Endothelial cell (in vitro differentiated cells): Measurements from ENCODE around the gene CUTA. TPM values are rescaled to one million over a fixed set of nuclear protein-coding genes. Genes with fewer than 3 reads are reported as not detected.

Experiments
- DNase-seq: peaks from one replicate; pipeline ENCODE4 v3.0.0; 2021; ENCODE audit warnings: low spot score
- H3K27ac Mint-ChIP-seq: one replicate; pipeline ENCODE4 v1.8.0; 2021; ENCODE audit warnings: mixed read lengths, inconsistent platforms; ENCODE audit not compliant: unreplicated experiment
- H3K27me3 Mint-ChIP-seq: one replicate; pipeline ENCODE4 v1.8.0; 2021; ENCODE audit warnings: mild to moderate bottlenecking, moderate library complexity, mixed read lengths, inconsistent platforms; ENCODE audit not compliant: unreplicated experiment
- H3K36me3 Mint-ChIP-seq: one replicate; pipeline ENCODE4 v1.8.0; 2021; ENCODE audit warnings: mild to moderate bottlenecking, low read depth, mixed read lengths, inconsistent platforms; ENCODE audit not compliant: unreplicated experiment
- H3K4me1 Mint-ChIP-seq: one replicate; pipeline ENCODE4 v1.8.0; 2021; ENCODE audit warnings: mild to moderate bottlenecking, mixed read lengths, inconsistent platforms; ENCODE audit not compliant: unreplicated experiment
- H3K4me3 Mint-ChIP-seq: one replicate; pipeline ENCODE4 v1.8.0; 2021; ENCODE audit warnings: mild to moderate bottlenecking, mixed read lengths, inconsistent platforms; ENCODE audit not compliant: unreplicated experiment
- H3K9me3 Mint-ChIP-seq: one replicate; pipeline ENCODE4 v1.8.0; 2021; ENCODE audit warnings: mixed read lengths, inconsistent platforms; ENCODE audit not compliant: unreplicated experiment
- total RNA-seq: library from RNA; stranded (reverse); fragmentation: NEBNext Ultra II Directional; extraction: Animal tissue kit (Norgen Biotek cat#: 25700); gene quantifications from one replicate; pipeline ENCODE4 v1.2.1, GENCODE V29; 2021; ENCODE audit not compliant: unreplicated experiment
- TF ChIP-seq, protein P1 (sequence below): fragments of 200-600 bp; sonication (generic); IDR thresholded peaks from one replicate; pipeline ENCODE4 v1.5.0; 2021; ENCODE audit warnings: antibody characterized with exemption; ENCODE audit not compliant: unreplicated experiment

CUTA gene
- total RNA-seq, 1 donor from 2014 or later, result 163 TPM

DNA sequence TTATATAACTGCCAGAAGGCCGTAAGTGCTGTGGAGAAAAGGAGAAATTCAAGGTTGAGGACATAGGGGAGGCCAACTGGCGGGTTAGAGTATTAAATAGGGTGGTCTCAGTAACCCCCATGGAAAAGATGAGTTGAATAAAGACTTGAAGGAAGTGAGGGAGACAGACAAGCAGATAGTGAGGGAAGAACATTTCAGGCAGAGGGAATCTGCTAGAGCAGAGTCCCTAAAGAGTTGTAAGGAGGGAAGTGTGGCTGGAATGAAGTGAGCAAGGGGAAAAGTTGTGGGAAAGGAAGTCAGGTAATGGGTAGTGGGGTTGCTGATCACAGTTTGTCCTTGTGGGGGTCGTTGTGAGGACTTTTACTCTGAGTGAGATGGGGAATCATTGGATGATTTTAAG is 24.9 kb downstream of the CUTA start:
- Mint-ChIP-seq H3K27me3 (peaks cover 8% of the 10 kb centered on the region), H3K4me1 (peaks cover 18% of the 10 kb centered on the region), H3K9me3 (no peaks in the 10 kb centered on the region)

DNA sequence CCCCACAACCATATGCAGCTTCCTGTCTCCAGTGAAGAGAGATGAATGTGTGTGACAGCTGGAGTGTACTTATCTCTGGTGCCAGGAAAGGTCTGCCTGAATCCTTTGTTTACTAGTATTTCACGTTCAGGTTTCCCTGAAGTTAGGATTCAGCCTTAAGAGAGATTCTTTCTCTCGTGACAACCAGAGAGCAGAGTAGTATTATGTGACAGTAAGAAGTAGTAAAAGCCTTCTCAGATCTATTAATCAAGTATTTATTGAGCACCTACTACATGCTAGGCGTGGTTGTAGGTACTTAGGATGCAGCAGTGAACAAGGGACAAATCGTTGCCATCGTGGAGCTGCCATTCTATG is 25.3 kb downstream of the CUTA start:
- Mint-ChIP-seq H3K9me3 (no peaks in the 10 kb centered on the region), H3K4me3 (peak overlapping the region; percentile 95)

More for the DNA sequence above, 24.9 kb downstream of the CUTA start:
- Mint-ChIP-seq H3K4me3 (peak overlapping the region; percentile 95), H3K27ac (peak overlapping the region; percentile 62), H3K36me3 (no peaks in the 10 kb centered on the region)
- no peak for DNase-seq
- TF ChIP-seq, protein P1, sequence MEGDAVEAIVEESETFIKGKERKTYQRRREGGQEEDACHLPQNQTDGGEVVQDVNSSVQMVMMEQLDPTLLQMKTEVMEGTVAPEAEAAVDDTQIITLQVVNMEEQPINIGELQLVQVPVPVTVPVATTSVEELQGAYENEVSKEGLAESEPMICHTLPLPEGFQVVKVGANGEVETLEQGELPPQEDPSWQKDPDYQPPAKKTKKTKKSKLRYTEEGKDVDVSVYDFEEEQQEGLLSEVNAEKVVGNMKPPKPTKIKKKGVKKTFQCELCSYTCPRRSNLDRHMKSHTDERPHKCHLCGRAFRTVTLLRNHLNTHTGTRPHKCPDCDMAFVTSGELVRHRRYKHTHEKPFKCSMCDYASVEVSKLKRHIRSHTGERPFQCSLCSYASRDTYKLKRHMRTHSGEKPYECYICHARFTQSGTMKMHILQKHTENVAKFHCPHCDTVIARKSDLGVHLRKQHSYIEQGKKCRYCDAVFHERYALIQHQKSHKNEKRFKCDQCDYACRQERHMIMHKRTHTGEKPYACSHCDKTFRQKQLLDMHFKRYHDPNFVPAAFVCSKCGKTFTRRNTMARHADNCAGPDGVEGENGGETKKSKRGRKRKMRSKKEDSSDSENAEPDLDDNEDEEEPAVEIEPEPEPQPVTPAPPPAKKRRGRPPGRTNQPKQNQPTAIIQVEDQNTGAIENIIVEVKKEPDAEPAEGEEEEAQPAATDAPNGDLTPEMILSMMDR, result no peak

DNA sequence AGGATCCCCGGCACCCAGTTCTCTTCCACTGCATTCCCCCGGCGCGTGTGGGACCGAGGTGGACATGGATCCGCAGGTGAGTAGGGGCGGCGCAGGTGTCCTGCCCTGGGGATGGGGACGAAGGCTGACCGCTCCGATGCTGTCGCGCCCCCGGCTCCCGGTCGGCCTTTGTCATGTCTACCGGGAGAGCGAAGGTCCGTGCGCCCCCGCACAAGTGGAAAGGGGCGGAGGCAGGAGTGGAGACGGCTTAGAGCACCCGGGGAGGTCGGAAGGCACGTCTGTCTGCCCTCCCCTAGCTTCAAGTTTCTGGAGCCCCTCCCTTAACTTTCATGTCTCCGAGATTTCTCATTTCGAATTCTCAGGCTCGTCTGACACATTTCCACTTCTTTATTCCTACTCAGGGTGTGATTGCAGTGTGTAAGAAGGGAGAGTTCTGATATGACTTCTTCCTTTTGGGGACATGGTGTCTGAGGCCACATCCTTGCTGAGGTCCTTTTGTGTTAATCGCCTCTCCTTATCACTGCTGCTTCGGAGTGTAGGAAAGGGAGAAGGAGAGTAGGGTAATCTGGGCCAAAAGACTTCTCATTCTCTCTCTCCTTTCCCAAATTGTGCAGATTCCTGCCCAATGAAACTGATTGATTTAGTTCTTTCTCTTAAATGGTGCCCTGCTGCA is 25.8 kb downstream of the CUTA start:
- Mint-ChIP-seq H3K4me1 (peaks cover 18% of the 10 kb centered on the region), H3K4me3 (peak overlapping the region; percentile 95), H3K9me3 (no peaks in the 10 kb centered on the region), H3K27me3 (peaks cover 8% of the 10 kb centered on the region), H3K36me3 (no peaks in the 10 kb centered on the region), H3K27ac (peak overlapping the region; percentile 65)
- DNase-seq, result no peak
- TF ChIP-seq, protein P1, result no peak

More for the DNA sequence above, 25.3 kb downstream of the CUTA start:
- H3K36me3 Mint-ChIP-seq, result no peaks in the 10 kb centered on the region
- peaks cover 18% of the 10 kb centered on the region for H3K4me1 Mint-ChIP-seq
- DNase-seq, result no peak
- H3K27ac Mint-ChIP-seq, result peak overlapping the region; percentile 65
- peaks cover 8% of the 10 kb centered on the region for H3K27me3 Mint-ChIP-seq
- TF ChIP-seq, protein P1, result no peak

DNA sequence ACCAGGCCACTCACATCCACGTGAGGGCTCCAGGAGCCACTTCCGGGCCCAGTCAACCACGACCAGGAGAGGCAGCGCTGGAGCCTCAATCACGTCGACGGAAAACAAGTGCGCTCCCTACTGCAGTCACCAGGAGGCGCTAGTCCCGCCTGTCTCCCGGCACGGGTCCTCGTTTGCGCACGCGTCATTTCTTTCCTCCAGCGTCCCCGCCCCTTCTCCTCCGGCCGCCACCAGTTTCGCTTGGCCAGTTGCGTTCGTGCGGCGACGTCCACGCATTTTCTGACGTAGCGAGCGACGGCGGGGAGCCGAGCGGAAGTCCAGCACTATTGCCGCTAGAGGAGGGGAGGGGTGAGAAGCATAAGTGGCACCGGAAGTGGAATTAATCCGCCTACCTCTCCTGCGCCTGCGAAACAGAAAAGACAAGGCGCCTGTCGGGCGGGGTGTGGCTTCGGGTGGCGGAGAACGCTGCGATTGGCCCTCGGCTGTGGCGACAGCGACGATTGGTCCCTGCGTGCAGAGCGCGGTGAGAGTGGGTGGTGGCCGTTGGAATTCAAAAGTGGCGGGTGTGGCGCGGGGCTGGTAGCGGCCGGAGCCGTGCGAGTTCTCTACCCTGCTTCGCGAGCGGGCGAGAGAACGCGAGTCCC is 26.5 kb downstream of the CUTA start, which contains the start of gene KIFC1:
Gene KIFC1 (plus strand): TSS at position 546 of the 644 bp plus-strand sequence. CDS start 163 bp downstream, outside the sequence.
- Mint-ChIP-seq H3K4me3 (peak within 1 kb of the TSS; percentile 95), H3K27me3 (peaks cover 8% of the 10 kb centered on the region), H3K9me3 (no peaks in the 10 kb centered on the region), H3K4me1 (peaks cover 18% of the 10 kb centered on the region), H3K36me3 (no peaks in the 10 kb centered on the region), H3K27ac (peak within 1 kb of the TSS; percentile 71)
- peak; percentile 99 for DNase-seq
- TF ChIP-seq, protein P1, result peak; percentile 92

DNA sequence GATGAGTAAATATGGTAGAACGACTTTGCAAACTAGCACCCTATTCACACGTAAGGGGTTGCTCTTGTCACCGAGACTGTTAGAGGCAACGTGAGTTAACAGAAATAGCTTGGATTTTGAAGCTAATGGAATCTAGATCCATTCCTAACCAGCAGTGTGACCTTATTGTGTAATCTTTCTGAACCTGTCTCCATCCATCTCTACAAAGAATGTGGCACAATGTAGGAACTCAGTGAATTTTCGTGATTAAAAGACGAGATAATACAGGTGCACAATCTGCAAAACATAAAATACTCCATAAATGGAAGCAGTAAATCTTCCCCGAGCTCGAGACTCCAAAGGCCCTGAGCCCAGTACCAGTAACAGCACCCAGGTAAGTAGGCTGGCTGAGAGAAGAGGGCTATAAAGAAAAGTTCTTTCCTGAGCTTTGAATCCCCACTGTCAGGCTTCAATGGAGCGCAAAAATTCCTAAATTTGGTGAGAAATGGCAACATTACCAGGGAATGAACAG is 27.1 kb downstream of the CUTA start:
- Mint-ChIP-seq H3K4me3 (peak overlapping the region; percentile 95), H3K36me3 (no peaks in the 10 kb centered on the region), H3K9me3 (no peaks in the 10 kb centered on the region), H3K4me1 (peaks cover 18% of the 10 kb centered on the region), H3K27ac (peak overlapping the region; percentile 71), H3K27me3 (peaks cover 8% of the 10 kb centered on the region)
- DNase-seq, result no peak
- TF ChIP-seq, protein P1, result no peak
